Measurements from ENCODE around the gene SLC47A2. TPM values are rescaled to one million over a fixed set of nuclear protein-coding genes. Genes with fewer than 3 reads are reported as not detected.

SLC47A2 gene
- total RNA-seq, 1 donor from 2014 or later, result not detected

- no peak for DNase-seq (ENCODE audit: low spot score)
- Mint-ChIP-seq H3K9me3 (ENCODE audit: unreplicated experiment) (peaks cover 8% of the 10 kb centered on the region), H3K4me1 (ENCODE audit: unreplicated experiment) (no peaks in the 10 kb centered on the region), H3K27ac (ENCODE audit: unreplicated experiment) (no peak overlapping the region), H3K27me3 (ENCODE audit: unreplicated experiment) (peaks cover 2% of the 10 kb centered on the region), H3K4me3 (ENCODE audit: unreplicated experiment) (peak overlapping the region; percentile 56), H3K36me3 (ENCODE audit: low read depth, unreplicated experiment) (peaks cover 44% of the 10 kb centered on the region)
- no peak for TF ChIP-seq CTCF (IDR thresholded peaks at IDR 0.05; ENCODE audit: unreplicated experiment)
These were observed 38.5 kb downstream of the SLC47A2 start for GRCh38 chr17:19677736-19678379.

- peak overlapping the region; percentile 60 for H3K4me3 Mint-ChIP-seq (ENCODE audit: unreplicated experiment)
- no peak for TF ChIP-seq CTCF (IDR thresholded peaks at IDR 0.05; ENCODE audit: unreplicated experiment)
- H3K4me1 Mint-ChIP-seq (ENCODE audit: unreplicated experiment), result no peaks in the 10 kb centered on the region
- no peak overlapping the region for H3K27ac Mint-ChIP-seq (ENCODE audit: unreplicated experiment)
- no peak for DNase-seq (ENCODE audit: low spot score)
- H3K9me3 Mint-ChIP-seq (ENCODE audit: unreplicated experiment), result peaks cover 8% of the 10 kb centered on the region
- peaks cover 47% of the 10 kb centered on the region for H3K36me3 Mint-ChIP-seq (ENCODE audit: low read depth, unreplicated experiment)
- H3K27me3 Mint-ChIP-seq (ENCODE audit: unreplicated experiment), result no peaks in the 10 kb centered on the region
These were observed 39.5 kb downstream of the SLC47A2 start for GRCh38 chr17:19676896-19677295.

- H3K36me3 Mint-ChIP-seq (ENCODE audit: low read depth, unreplicated experiment), result peaks cover 34% of the 10 kb centered on the region
- no peak for TF ChIP-seq CTCF (IDR thresholded peaks at IDR 0.05; ENCODE audit: unreplicated experiment)
- DNase-seq (ENCODE audit: low spot score), result no peak
These were observed 42.8 kb downstream of the SLC47A2 start for GRCh38 chr17:19673623-19674022.

GRCh38 chr17:19672009-19672750 is 44.2 kb downstream of the SLC47A2 start:
- DNase-seq (ENCODE audit: low spot score), result no peak
- Mint-ChIP-seq H3K4me1 (ENCODE audit: unreplicated experiment) (no peaks in the 10 kb centered on the region), H3K4me3 (ENCODE audit: unreplicated experiment) (no peak overlapping the region), H3K36me3 (ENCODE audit: low read depth, unreplicated experiment) (peaks cover 22% of the 10 kb centered on the region), H3K27me3 (ENCODE audit: unreplicated experiment) (no peaks in the 10 kb centered on the region), H3K9me3 (ENCODE audit: unreplicated experiment) (no peaks in the 10 kb centered on the region), H3K27ac (ENCODE audit: unreplicated experiment) (no peak overlapping the region)
- no peak for TF ChIP-seq CTCF (IDR thresholded peaks at IDR 0.05; ENCODE audit: unreplicated experiment)

More at GRCh38 chr17:19673623-19674022, 42.8 kb downstream of the SLC47A2 start:
- no peak overlapping the region for H3K4me3 Mint-ChIP-seq (ENCODE audit: unreplicated experiment)
- no peak overlapping the region for H3K27ac Mint-ChIP-seq (ENCODE audit: unreplicated experiment)
- H3K9me3 Mint-ChIP-seq (ENCODE audit: unreplicated experiment), result peaks cover 8% of the 10 kb centered on the region
- no peaks in the 10 kb centered on the region for H3K27me3 Mint-ChIP-seq (ENCODE audit: unreplicated experiment)
- H3K4me1 Mint-ChIP-seq (ENCODE audit: unreplicated experiment), result no peaks in the 10 kb centered on the region

GRCh38 chr17:19671433-19671832 is 45.0 kb downstream of the SLC47A2 start:
- no peak overlapping the region for H3K27ac Mint-ChIP-seq (ENCODE audit: unreplicated experiment)
- no peak overlapping the region for H3K4me3 Mint-ChIP-seq (ENCODE audit: unreplicated experiment)
- no peak for DNase-seq (ENCODE audit: low spot score)
- H3K4me1 Mint-ChIP-seq (ENCODE audit: unreplicated experiment), result no peaks in the 10 kb centered on the region
- peaks cover 18% of the 10 kb centered on the region for H3K36me3 Mint-ChIP-seq (ENCODE audit: low read depth, unreplicated experiment)
- TF ChIP-seq CTCF (IDR thresholded peaks at IDR 0.05; ENCODE audit: unreplicated experiment), result no peak
- no peaks in the 10 kb centered on the region for H3K27me3 Mint-ChIP-seq (ENCODE audit: unreplicated experiment)
- H3K9me3 Mint-ChIP-seq (ENCODE audit: unreplicated experiment), result no peaks in the 10 kb centered on the region

Measured in endothelial cell (in vitro differentiated cells).